ENCODE results near the gene AKNA. TPM values are rescaled to one million over a fixed set of nuclear protein-coding genes. Genes with fewer than 3 reads are reported as not detected.
A peak's percentile ranks its signal among the peaks of the same experiment; 100 is the strongest.

AKNA gene, protein sequence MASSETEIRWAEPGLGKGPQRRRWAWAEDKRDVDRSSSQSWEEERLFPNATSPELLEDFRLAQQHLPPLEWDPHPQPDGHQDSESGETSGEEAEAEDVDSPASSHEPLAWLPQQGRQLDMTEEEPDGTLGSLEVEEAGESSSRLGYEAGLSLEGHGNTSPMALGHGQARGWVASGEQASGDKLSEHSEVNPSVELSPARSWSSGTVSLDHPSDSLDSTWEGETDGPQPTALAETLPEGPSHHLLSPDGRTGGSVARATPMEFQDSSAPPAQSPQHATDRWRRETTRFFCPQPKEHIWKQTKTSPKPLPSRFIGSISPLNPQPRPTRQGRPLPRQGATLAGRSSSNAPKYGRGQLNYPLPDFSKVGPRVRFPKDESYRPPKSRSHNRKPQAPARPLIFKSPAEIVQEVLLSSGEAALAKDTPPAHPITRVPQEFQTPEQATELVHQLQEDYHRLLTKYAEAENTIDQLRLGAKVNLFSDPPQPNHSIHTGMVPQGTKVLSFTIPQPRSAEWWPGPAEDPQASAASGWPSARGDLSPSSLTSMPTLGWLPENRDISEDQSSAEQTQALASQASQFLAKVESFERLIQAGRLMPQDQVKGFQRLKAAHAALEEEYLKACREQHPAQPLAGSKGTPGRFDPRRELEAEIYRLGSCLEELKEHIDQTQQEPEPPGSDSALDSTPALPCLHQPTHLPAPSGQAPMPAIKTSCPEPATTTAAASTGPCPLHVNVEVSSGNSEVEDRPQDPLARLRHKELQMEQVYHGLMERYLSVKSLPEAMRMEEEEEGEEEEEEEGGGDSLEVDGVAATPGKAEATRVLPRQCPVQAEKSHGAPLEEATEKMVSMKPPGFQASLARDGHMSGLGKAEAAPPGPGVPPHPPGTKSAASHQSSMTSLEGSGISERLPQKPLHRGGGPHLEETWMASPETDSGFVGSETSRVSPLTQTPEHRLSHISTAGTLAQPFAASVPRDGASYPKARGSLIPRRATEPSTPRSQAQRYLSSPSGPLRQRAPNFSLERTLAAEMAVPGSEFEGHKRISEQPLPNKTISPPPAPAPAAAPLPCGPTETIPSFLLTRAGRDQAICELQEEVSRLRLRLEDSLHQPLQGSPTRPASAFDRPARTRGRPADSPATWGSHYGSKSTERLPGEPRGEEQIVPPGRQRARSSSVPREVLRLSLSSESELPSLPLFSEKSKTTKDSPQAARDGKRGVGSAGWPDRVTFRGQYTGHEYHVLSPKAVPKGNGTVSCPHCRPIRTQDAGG (N-terminal part only)
- 11.2 and 14.8 TPM in 2 replicates for total RNA-seq

DNA sequence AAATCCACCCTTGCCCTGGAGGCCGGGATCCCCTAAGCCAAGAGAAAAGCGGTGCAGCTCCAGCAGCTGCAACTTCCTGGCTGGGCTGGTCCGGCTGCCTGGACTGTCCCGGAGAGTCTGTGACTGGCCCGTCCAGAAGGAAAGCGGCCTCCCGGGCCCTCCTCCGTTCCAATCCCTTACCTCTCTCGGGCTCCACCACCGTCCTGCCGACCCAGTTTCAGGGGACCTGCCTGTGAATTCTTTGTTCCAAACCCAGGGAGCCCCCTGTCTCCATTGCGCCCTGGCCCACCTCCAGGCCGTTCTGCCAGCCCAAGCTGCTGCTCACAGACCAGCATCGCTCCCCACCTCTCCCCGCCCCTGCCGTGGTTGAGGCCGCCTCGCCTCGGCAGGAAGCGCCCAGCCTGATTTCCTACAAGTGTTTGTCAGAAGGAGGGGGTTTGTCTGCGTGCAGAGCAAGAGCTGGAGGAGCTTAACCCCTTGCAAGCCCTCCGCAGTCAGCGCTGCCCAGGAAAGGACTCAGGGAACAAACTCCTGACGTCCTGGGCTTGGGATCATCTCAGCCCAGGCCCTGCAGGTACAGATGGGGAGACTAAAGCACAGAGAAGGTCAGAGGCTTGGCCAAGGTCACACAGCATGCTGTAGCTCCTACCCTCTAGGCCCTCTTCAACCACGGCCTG, at the start of gene AKNA:
Gene AKNA, minus strand, starts transcription at position 303 of the 677 bp plus-strand sequence. CDS start 6,649 bp downstream, outside the sequence.
- peak; percentile 86 for DNase-seq (ENCODE audit: low read depth)
- TF ChIP-seq, protein P1, sequence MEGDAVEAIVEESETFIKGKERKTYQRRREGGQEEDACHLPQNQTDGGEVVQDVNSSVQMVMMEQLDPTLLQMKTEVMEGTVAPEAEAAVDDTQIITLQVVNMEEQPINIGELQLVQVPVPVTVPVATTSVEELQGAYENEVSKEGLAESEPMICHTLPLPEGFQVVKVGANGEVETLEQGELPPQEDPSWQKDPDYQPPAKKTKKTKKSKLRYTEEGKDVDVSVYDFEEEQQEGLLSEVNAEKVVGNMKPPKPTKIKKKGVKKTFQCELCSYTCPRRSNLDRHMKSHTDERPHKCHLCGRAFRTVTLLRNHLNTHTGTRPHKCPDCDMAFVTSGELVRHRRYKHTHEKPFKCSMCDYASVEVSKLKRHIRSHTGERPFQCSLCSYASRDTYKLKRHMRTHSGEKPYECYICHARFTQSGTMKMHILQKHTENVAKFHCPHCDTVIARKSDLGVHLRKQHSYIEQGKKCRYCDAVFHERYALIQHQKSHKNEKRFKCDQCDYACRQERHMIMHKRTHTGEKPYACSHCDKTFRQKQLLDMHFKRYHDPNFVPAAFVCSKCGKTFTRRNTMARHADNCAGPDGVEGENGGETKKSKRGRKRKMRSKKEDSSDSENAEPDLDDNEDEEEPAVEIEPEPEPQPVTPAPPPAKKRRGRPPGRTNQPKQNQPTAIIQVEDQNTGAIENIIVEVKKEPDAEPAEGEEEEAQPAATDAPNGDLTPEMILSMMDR (IDR thresholded peaks at IDR 0.05; ENCODE audit: insufficient read depth, low read depth, low read length): no peak
- H3K4me3 ChIP-seq (ENCODE audit: low read depth, low read length): peak within 1 kb of the TSS; percentile 64

DNA sequence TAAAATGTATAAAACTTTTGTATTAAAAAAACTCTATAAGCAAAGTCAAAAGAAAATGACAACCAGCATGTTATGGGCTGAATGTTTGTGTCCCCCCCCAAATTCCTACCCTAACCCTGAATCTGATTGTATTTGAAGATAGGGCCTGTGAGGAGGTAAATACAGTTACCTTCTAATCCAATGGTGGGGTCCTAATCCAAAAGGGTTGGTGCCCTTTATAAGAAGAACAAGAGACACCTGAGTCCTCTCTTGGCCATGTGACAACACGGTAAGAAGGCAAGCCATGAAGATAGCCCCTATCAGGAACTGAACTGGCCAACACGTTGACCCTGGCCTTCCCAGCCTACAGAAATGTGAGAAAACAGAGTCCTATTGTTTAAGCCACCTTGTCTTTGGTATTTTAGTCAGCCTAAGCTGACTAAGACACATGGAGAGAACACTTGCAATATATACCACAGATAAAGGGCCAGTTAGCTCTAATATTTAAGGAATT, 49.7 kb upstream of the AKNA start:
- DNase-seq (ENCODE audit: low read depth): no peak
- H3K4me3 ChIP-seq (ENCODE audit: low read depth, low read length): no peak overlapping the region
- TF ChIP-seq, protein P1 (IDR thresholded peaks at IDR 0.05; ENCODE audit: insufficient read depth, low read depth, low read length): no peak

DNA sequence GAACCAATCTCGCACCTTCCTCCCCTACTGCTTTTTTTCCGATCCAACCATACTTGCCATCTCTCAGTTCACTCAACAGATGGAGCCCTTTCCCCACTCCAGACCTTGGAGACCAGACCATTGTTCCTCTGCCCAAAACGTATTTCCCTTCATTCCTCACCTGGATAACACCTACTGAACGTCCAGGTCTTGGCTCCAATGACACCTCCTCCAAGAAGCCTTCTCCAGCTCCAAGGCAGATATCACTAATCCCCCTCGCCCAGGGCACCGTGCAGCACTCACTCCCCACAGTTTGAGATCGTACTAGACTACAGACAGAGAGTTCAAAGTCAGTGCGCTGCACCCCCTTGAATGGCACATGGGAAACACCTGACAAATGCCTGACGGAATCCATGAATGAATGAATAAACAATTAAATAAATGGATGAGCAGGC, 47.1 kb upstream of the AKNA start:
- TF ChIP-seq, protein P1 (IDR thresholded peaks at IDR 0.05; ENCODE audit: insufficient read depth, low read depth, low read length): peak; percentile 68
- DNase-seq (ENCODE audit: low read depth): peak; percentile 26
- no peak overlapping the region for H3K4me3 ChIP-seq (ENCODE audit: low read depth, low read length)

DNA sequence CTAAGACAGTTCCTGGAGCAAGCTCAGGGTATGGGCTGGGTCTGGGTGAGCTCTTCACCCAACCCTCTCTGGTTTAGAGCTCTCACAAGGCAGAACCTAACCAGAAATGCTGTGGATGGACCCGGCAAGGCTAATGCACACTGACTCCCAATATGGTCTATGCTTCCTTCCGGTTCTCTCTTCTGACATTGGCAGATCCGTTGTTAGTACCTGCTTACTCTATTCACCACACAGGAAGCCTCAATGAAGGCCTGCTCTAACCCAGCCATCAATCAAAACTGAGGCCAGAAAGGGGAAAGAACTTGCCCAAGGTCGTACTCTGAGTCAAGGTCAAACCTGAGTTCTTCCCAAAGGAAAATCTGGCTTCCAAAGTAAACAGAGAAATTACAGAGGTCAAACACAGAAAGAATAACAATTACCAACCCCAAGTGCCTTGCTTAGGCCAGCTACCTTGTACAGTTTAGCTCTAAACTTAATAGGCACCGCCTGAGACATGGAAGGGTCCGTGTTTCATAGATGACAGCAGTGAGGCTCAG, 46.0 kb upstream of the AKNA start:
- TF ChIP-seq, protein P1 (IDR thresholded peaks at IDR 0.05; ENCODE audit: insufficient read depth, low read depth, low read length): no peak
- no peak for DNase-seq (ENCODE audit: low read depth)
- no peak overlapping the region for H3K4me3 ChIP-seq (ENCODE audit: low read depth, low read length)

DNA sequence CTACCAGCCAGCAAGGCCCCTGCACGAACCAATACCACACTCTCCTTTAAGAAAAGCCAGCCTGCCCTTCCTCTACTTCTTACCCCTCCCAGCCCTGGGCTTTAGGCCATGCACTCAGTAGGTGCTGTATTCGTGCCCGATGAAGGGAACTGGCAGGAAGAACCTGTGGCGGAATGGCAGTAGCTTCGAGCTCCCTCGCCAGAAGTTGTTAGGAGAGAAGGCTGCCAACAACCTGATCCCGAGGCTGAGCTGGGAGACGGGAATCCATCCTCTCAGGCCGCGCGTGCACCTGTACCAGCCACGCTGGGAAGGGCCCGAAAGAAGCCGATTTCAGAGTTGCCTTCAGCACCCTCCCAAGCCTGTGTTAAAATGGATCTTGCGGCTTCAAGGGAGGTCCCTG, 45.3 kb upstream of the AKNA start:
- TF ChIP-seq, protein P1 (IDR thresholded peaks at IDR 0.05; ENCODE audit: insufficient read depth, low read depth, low read length): no peak
- H3K4me3 ChIP-seq (ENCODE audit: low read depth, low read length): no peak overlapping the region
- no peak for DNase-seq (ENCODE audit: low read depth)

All from fibroblast of villous mesenchyme (primary cell).